NCI-H187 treated with DMSO at 0.1 percent for 48 hours (cell line): ENCODE results near the gene WFDC8.

Experiments
- DNase-seq: peaks from one replicate; lab custom pipeline; 2025; lab: John Stamatoyannopoulos, UW

The WFDC8 gene

DNA sequence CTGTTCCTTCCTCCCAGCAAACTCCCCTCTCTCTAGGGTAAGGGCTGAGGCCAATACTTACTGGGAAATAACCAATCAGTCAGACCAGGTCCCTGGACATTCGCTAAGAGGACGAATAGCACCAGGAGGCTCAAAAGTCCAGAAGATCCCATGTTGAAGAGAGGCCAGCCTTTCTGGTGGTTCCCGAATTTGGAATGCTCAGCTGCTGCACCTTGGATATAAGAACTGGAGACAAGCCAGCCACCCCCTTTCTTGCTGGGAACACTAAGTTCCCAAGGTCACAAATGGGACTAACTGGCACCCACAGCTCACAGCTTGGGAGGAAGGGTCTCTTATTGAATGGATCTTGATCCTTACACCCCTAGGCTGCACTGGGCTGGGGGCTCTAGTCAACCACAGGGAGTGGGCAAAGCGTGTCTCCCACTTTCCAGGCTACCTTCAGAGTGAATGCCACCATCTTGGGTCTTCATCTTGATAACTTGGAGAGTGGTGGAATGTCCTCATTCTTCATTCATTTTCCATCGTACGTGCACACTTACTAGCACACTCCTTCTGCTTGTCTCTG, 31.8 kb downstream of the WFDC8 start, which contains the start of gene EPPIN:
TSS of gene EPPIN (minus strand) at position 196 of the 565 bp plus-strand sequence. CDS start at position 152, 44 bp downstream.
- DNase-seq: no peak

DNA sequence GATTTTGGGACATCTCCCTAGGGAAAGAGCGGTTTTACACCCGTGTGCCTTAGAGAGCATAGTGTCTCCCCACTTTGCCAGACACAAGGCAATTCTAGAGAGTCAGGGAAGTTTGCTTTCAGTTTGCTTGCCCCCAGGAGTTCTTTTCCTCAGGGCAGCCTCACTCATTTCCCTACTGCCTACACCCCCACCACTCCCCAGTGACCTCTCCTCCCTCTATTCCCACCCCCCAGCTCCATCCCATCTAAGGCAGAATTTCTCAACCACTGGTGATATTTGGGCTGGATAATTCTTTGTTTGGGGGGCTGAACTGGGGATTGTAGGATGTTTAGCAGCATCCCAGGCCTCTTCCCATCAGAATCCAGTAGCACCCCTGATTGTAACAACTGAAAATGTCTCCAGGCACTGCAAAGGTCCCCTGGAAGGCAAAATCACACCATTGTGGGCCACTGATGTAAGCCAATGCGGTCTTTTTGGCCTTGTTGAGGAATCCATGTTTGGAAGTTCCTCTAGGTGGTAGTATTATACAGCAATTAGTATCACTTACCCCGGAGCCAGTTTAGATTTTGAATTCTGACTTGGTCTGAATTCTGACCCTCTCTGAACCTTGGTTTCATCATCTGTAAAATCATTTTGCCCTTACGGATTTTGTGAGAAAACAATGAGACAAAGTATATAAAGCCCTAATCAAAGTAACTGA, 33.2 kb downstream of the WFDC8 start:
- no peak for DNase-seq

DNA sequence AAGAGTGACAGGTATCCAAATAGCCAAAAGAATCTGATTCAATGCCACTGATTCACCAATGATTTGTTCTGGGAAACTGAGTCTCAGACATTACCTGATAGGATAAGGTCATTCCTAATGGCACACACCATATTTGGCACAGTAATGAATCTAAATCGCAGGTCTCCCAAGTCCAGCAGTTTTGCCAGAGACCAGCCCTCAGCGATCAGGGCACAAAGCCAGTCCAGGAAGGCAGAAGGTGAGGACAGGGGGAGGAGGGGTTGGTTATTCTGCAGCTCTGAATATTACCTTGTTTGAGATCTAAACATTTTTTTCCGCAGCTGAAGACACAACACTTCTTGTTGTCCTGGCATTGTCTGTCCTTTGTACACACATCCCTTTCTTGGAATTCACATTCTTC, 33.7 kb downstream of the WFDC8 start:
- no peak for DNase-seq

DNA sequence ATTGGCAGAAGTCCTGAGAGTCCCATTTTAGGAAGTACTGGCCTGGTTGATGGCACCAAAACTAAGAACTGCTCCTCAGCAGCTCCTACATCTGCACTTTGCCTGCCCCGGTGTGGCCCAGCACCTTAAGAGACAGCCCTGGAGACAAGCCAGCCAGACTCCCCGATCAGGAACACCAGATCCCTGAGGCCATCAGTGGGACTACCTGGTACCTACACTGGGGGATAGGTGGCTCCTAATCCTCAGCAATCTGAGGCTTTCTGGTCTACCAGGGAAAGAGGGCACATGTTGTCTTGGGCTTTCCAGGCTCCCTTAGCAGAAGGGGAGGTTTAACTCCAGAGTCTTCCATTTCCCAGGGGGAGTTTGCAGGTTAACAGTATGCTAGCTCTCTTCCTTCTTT, 39.7 kb downstream of the WFDC8 start, which contains the start of gene WFDC6:
TSS of gene WFDC6 (minus strand) at position 101 of the 400 bp plus-strand sequence. CDS start at position 26, 75 bp downstream.
- no peak for DNase-seq

DNA sequence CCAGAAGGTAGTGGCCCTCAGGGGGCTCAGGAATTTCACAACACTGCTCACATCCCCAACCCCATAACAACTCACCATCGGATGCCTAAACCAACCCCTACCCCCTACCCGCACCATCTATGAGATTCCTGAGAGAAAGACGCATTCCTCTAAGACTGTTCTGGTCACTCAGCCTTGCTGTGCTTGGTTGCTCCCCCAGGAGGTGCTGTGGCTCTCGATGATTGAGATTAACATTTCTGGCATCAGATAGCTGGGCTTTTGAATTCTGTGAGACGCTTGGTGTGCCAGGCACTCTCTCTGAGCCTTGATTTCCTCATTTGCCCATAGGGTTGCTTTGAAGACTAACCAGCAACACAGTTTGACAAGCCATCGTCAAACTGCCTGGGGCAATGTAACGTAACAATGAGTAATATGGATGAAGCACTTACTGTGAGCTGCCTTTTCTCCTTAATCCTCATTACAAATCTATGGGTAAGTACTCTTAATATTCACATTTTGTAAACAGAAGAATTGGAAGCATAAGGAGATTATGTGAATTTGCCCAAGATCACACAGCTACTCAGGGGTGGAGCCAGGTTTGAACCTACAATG, 40.8 kb downstream of the WFDC8 start:
- DNase-seq: no peak

DNA sequence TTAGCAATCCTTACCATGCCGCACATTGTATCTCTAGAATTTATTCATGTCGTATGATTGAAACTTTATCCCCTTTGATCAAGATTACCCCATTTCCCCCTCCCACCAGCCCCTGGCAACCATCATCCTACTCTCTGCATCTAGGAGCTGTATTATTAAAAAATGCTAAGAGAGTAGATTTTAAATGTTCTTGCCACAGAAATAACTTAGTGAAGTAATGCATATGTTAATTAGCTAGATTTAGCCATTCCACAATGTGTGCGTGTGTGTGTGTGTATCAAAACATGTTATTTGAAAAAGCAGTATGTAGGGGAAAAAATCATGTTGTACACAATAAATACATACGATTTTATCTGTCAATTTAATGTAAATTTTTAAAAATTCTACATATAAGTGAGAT, 51.8 kb downstream of the WFDC8 start:
- no peak for DNase-seq

DNA sequence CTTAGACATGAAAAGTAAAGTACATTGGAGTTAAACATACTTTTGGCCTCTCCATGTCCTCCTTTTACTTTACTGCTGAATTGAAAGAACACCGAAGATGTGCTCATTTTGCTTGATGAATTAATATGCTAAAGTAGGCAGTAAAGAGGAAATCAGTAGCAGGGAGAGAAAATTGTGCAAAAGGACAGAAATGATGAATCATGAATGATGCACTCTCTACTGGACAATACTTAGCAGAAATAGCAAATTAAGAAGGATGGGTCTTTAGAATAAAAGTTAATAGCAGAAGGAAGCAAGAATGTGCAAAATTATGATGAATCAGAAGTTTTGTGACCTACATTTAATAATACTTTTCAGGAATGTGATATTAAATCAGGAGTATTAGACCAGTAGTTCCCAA, 55.3 kb downstream of the WFDC8 start:
- no peak for DNase-seq

DNA sequence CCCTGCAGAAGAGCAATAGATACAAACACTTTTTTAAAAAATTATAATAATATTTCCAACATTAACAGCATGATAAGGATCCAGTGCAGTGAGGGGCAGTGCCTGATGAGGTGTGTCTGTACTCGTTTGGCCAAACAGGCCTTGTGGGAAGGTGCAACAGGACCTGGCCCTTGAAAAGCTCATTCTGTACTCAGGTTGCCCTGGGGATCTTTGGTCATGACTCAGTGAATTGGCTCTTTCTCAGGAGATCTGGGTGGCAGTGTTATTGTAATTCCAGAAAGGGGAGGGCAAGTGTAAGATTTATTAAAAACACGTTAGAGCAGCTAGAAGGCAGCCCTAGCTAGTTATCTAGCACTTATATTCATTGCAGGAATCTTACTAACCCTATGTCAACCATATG, 60.8 kb downstream of the WFDC8 start:
- DNase-seq: no peak

DNA sequence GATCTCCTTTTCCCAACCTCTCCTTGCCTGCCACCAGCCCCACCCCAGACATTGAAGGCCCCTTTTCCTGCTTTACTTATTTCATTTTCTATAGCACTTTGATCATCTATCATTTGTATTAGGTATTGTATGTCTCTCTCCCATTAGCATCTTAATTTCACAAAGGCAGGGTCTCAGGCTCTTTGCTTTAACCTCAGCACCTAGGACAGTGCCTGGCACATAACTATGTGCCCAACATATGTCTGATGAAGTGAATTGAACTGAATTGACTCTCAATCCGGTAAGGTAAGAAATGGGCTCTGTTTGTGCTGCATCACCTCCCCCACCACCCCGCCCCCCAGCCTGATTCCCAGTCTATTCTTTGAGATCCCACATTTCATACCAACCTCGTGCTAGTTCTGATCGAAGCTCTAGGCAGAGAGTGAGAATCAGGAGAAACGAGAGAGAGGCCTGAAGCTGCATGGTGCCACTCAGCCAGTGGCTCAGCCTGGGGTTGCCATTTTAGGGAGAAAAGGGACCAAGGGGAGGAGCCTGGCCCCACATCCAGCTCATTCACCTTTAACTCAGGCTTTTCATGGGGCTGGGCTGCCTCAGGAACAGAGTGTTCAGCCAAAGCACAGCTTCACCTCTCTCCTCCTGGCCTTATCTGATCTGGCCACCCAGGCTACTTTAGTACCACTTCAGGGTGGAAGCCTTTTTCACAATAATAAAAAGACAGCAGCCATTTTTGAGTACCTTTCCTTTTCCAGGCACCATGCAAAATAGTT, 63.8 kb downstream of the WFDC8 start, which contains the start of gene SPINT3:
TSS of gene SPINT3 (minus strand) at position 476 of the 767 bp plus-strand sequence. CDS start at position 462, 14 bp downstream.
- DNase-seq: no peak

DNA sequence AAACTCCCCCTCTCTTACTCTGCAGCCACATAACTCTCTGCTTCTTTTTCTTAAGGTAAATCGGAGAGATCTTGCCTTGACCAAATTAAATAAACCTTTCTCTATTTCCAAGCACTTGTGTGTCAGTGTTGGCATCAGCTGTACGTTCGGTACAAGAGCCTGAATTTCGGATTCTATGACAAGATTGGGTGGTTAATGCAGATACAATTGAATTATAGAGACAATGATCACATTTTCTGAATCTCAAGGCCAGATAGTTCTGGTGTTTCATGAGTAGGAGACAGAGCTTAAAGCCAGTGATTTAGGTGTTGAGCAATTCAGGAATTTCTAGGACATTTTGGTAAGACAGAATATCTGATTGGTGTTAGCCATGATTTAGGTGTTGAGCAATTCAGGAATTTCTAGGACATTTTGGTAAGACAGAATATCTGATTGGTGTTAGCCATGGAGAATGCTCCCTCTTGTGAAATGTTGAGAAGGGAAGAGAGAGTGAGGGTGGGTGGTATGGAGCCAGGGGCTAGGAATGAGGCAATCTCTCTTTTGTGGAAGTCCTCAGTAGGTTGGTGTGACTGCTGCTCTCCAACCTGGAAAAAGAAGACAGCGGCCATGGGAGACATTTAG, 68.7 kb downstream of the WFDC8 start:
- no peak for DNase-seq

DNA sequence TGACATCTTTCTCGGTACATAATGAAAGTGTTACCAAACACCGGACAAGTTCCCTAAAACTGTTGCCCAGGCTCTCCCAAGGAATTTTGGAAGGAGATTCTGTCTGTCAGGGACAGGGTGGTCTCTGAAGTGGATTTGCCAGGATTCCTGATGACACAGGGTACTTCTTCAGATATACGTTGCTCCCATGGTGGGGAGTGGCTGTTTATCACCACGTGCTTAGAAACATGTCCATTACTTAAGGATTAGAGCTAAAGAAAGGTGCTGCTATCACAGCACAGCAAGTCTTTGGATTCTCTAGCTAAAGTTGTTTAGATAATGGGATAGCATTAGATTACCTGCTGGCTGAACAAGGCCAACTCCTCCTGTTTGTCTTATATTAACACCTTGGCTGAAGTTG, 70.0 kb downstream of the WFDC8 start:
- DNase-seq: no peak

DNA sequence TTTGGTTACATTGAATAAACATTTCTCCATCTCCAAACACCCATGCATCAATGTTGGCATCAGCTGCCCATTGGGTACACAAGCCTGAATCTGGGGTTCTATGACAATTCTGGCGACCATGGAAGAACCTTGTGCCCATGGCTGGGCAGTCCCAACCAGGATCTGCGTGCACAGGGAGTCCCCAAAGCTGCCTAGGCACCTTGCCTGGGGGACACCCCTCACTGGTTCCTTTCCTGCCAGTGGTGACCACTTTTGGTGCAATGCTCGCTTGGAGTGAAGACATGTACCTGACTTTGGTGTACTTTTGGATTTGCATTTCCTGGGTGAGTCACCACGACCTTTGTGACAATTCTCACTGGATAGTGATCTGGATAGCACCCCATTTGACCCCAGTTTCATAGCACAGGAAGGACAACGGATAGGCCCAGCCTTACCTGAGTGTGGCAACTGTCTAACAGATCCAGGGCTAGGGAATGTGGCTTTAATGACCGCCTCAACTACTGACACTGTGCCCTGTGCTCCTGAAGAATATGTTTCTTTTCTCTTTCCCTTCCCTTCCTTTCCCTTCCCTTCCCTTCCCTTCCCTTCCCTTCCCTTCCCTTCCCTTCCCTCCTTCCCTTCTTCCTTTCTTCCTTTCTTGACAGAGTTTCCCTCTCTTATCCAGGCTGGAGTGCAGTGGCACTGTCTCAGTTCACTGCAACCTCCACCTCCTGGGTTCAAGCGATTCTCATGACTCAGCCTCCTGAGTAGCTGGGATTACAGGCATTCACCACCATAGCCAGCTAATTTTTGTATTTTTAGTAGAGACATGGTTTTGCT, 70.8 kb downstream of the WFDC8 start:
- no peak for DNase-seq

DNA sequence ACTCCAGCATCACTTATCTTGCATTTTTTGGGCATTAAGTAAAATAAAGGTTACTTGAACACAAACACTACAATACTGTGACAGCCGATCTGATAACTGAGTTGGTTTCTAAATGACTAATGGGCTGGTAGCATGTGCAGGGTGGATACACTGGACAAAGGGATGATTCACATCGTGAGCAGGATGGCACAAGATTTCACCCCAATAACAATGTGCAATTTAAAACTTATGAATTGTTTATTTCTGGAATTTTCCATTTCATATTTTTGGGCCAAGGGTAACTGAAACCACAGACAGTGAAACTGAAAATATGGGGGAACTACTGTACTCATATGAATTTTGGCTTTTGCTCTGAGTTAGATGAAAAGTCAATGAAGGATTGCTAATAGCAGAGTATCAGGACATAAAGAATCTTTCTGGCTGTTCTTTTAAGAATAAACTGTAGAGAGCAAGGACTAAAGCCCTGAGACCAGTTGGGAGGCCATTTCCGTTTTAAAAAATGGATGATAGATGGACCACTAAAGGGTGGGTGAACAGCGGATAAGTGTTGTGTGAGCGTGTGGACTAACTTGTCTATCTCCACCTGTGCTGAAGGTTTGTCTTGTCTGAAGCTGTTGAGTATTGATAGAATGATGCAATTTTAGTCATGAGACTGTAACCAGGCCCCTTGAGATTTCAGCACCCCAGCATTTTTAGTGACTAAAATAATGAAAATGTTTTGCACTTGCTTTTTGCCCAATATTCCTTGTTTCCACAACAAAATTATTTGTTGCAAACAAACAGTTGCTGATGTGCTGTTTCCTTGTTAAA, 71.9 kb downstream of the WFDC8 start:
- DNase-seq: no peak

DNA sequence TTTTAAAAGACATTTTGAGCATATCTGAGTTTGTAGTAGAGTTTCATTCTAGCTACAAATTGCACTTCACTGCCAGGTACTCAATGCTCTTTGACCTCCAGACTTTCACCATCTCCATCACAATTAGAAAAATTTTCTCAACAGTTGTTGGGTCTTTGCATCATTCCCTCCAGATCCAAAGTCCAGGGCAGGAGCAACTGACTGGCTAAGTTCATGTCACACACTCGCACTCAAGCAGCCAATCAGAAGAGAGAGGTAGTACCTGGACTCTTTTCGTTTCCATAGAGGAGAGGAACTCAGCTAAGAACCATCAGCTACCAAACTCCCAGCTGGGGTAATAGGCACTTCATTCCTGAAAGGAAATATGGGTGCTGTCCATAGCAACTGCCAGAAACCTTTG, 72.7 kb downstream of the WFDC8 start:
- no peak for DNase-seq

DNA sequence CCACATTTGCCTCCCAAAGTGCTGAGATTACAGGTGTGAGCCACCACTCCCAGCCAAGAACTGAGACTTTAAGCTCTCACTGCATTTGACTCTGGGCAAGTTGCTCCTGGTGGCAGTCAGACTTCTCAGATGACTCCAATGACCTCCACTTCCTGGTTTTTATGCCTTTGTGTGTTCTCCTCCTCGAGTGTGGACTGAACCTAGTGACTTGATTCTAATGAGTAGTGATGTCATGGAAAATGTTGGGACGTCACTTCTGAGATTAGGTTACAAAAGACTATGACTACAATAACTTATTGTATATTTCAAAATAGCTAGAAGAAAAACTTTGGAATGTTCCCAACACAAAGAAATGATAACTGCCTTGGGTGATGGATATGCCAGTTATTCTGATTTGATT, 75.7 kb downstream of the WFDC8 start:
- DNase-seq: no peak

DNA sequence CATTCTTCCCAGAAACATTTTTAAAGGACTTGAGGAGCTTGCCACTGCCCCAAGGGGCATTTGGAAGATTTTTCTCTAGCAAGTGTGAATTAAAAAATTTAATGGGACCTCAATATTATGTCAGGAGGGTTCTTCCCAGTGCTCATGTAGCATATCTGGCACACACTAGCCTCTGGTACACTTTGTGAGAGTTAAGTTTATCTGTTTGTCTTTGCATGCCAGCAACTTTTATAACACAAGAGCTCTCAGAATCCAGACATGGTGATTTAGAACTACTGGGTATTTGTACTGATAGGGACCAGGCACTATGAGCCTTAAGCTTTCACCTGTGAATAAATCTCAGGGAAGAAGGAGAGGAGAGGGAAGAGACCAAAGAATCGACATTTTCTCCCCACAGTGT, 76.5 kb downstream of the WFDC8 start:
- DNase-seq: no peak
